ENCODE results near the gene HIBADH. TPM values are rescaled to one million over a fixed set of nuclear protein-coding genes. Genes with fewer than 3 reads are reported as not detected.

Gene HIBADH
- total and polyA plus RNA-seq, 10 donors: 12.4 to 38.6 (median 22.6) TPM

- 78 to 92% (median 83%) methylated on average over 3 of the region's 3 CpGs for WGBS, 5 donors
- intact Hi-C loops (cut with DNase I; ENCODE audit: low total_unique reads): no loop called here
- H3K4me3 ChIP-seq: no peak overlapping the region
- no peak overlapping the region for H3K27ac ChIP-seq
- H3K4me1 ChIP-seq: peaks cover 0 to under 1% (median 0%) of the 10 kb centered on the region in 6 donors
- H3K9me3 ChIP-seq: peaks cover 0 to 8% (median 0%) of the 10 kb centered on the region in 8 donors
- no peaks in the 10 kb centered on the region for H3K36me3 ChIP-seq
- DNase-seq: no peak
- H3K27me3 ChIP-seq (replicated peaks in 1 of 7): no peaks in the 10 kb centered on the region
- TF ChIP-seq CTCF (IDR thresholded peaks at IDR 0.05 in 8 of 11, conservative IDR thresholded peaks at IDR 0.05 in 3 of 11) (no peak), POLR2A (IDR thresholded peaks at IDR 0.05) (no peak), POLR2AphosphoS5 (IDR thresholded peaks at IDR 0.05) (no peak)
Measured at GRCh38 chr7:27688646-27689045, 26.0 kb upstream of the HIBADH start.

GRCh38 chr7:27688056-27688455 lies 25.4 kb upstream of the HIBADH start:
- intact Hi-C loops (cut with DNase I; ENCODE audit: low total_unique reads): no loop called here
- Histone ChIP-seq H3K27ac (no peak overlapping the region), H3K4me1 (no peaks in the 10 kb centered on the region), H3K36me3 (no peaks in the 10 kb centered on the region), H3K9me3 (peaks cover 0 to 8% (median 0%) of the 10 kb centered on the region in 8 donors), H3K4me3 (no peak overlapping the region), H3K27me3 (replicated peaks in 1 of 7) (no peaks in the 10 kb centered on the region)
- no peak for DNase-seq
- TF ChIP-seq CTCF (IDR thresholded peaks at IDR 0.05 in 8 of 11, conservative IDR thresholded peaks at IDR 0.05 in 3 of 11) (no peak), POLR2A (IDR thresholded peaks at IDR 0.05) (no peak), POLR2AphosphoS5 (IDR thresholded peaks at IDR 0.05) (no peak)
- WGBS, 5 donors: 87 to 93% (median 90%) methylated on average over 4 of the region's 4 CpGs

- no peaks in the 10 kb centered on the region for H3K27me3 ChIP-seq (replicated peaks in 1 of 7)
- intact Hi-C loops (cut with DNase I; ENCODE audit: low total_unique reads): no loop called here
Measured at GRCh38 chr7:27686315-27686714, 23.6 kb upstream of the HIBADH start.

GRCh38 chr7:27685893-27686292 lies 23.2 kb upstream of the HIBADH start:
- H3K9me3 ChIP-seq: peaks cover 0 to 8% (median 0%) of the 10 kb centered on the region in 8 donors
- no peaks in the 10 kb centered on the region for H3K27me3 ChIP-seq (replicated peaks in 1 of 7)
- no peak for DNase-seq
- H3K4me3 ChIP-seq: no peak overlapping the region
- TF ChIP-seq POLR2AphosphoS5 (IDR thresholded peaks at IDR 0.05) (no peak), CTCF (IDR thresholded peaks at IDR 0.05 in 8 of 11, conservative IDR thresholded peaks at IDR 0.05 in 3 of 11) (no peak), POLR2A (IDR thresholded peaks at IDR 0.05) (no peak)
- 67 to 87% (median 82%) methylated on average over 2 of the region's 2 CpGs for WGBS, 5 donors
- intact Hi-C loops (cut with DNase I; ENCODE audit: low total_unique reads): no loop called here
- no peaks in the 10 kb centered on the region for H3K36me3 ChIP-seq
- H3K27ac ChIP-seq: no peak overlapping the region
- no peaks in the 10 kb centered on the region for H3K4me1 ChIP-seq

More at GRCh38 chr7:27686315-27686714, 23.6 kb upstream of the HIBADH start:
- H3K27ac ChIP-seq: no peak overlapping the region
- H3K9me3 ChIP-seq: peaks cover 0 to 8% (median 0%) of the 10 kb centered on the region in 8 donors
- H3K4me1 ChIP-seq: no peaks in the 10 kb centered on the region
- no peak for TF ChIP-seq POLR2A (IDR thresholded peaks at IDR 0.05)
- H3K4me3 ChIP-seq: no peak overlapping the region
- H3K36me3 ChIP-seq: no peaks in the 10 kb centered on the region
- no peak for DNase-seq

- Histone ChIP-seq H3K4me3 (no peak overlapping the region), H3K36me3 (no peaks in the 10 kb centered on the region), H3K27me3 (replicated peaks in 1 of 7) (no peaks in the 10 kb centered on the region), H3K9me3 (peaks cover 0 to 8% (median 0%) of the 10 kb centered on the region in 8 donors), H3K27ac (no peak overlapping the region), H3K4me1 (no peaks in the 10 kb centered on the region)
- DNase-seq: no peak
- intact Hi-C loops (cut with DNase I; ENCODE audit: low total_unique reads): no loop called here
- WGBS, 5 donors: 94 to 96% (median 95%) methylated on average over 1 of the region's 1 CpG
- no peak for TF ChIP-seq POLR2A (IDR thresholded peaks at IDR 0.05)
- TF ChIP-seq CTCF (IDR thresholded peaks at IDR 0.05 in 8 of 11, conservative IDR thresholded peaks at IDR 0.05 in 3 of 11): no peak
Measured at GRCh38 chr7:27685209-27685608, 22.5 kb upstream of the HIBADH start.
